SK-N-SH (cell line): ENCODE measurements around the gene ELMOD2. TPM values are rescaled to one million over a fixed set of nuclear protein-coding genes. Genes with fewer than 3 reads are reported as not detected.

Experiments
- CTCF ChIA-PET: fragments of 300-600, 350-600 bp; formaldehyde crosslinking; extraction: SDS; loops from one replicate; lab custom pipeline; 2021; lab: Yijun Ruan, JAX
- POLR2A ChIA-PET: fragments of 350-600 bp; sonication (Branson Sonifier 250); formaldehyde crosslinking; extraction: SDS; loops from one replicate; lab custom pipeline; 2020; ENCODE audit warnings: antibody characterized with exemption, inconsistent platforms; lab: Yijun Ruan, JAX
- DNase-seq: peaks from one replicate; pipeline ENCODE4 v3.0.0; 2012
- H2AFZ ChIP-seq: fragments of 200-600 bp; sonication (generic); 2 replicates; pipeline ENCODE4 v1.8.1; 2016; ENCODE audit warnings: antibody characterized with exemption, mild to moderate bottlenecking, low read depth
- H3F3A ChIP-seq: fragments of 200-600 bp; sonication (generic); replicated peaks from 2 replicates; pipeline ENCODE3; 2016; ENCODE audit warnings: antibody characterized with exemption, mild to moderate bottlenecking; ENCODE audit not compliant: insufficient read depth
- H3K27ac ChIP-seq, 2 experiments: fragments of 200-500 bp in 1 of 2; fragments of 200-600 bp in 1 of 2; sonication (Bioruptor generic) in 1 of 2; sonication (generic), shearing (Covaris generic) in 1 of 2; 2 replicates each; pipeline versions ENCODE4 v1.5.1 to v1.6.1; 2014 to 2016; ENCODE audit warnings: low read depth in 2 of 2, inconsistent platforms in 1 of 2, low read length in 1 of 2, mild to moderate bottlenecking in 1 of 2, mixed read lengths in 1 of 2
- H3K27me3 ChIP-seq: fragments of 200-600 bp; sonication (generic), shearing (Covaris generic); 2 replicates; pipeline ENCODE4 v1.6.1; 2016; ENCODE audit warnings: mixed run types; ENCODE audit not compliant: insufficient read depth
- H3K36me3 ChIP-seq, 2 experiments: fragments of 200-500 bp in 1 of 2; fragments of 200-600 bp in 1 of 2; sonication (Bioruptor generic) in 1 of 2; sonication (generic) in 1 of 2; replicated peaks in 1 of 2; 2 replicates each; pipeline versions ENCODE3 to v1.5.1; 2014 to 2016; ENCODE audit warnings: low read length in 1 of 2, mild to moderate bottlenecking in 1 of 2; ENCODE audit not compliant: insufficient read depth in 2 of 2, control insufficient read depth in 1 of 2
- H3K4me1 ChIP-seq, 2 experiments: fragments of 200-500 bp in 1 of 2; fragments of 200-600 bp in 1 of 2; sonication (Bioruptor generic) in 1 of 2; sonication (generic), shearing (Covaris generic) in 1 of 2; 2 replicates each; pipeline versions ENCODE4 v1.5.1 to v1.6.1; 2014 to 2016; ENCODE audit warnings: low read depth in 1 of 2, low read length in 1 of 2, mixed run types in 1 of 2; ENCODE audit not compliant: insufficient read depth in 2 of 2, control insufficient read depth in 1 of 2
- H3K4me2 ChIP-seq: fragments of 200-600 bp; sonication (generic), shearing (Covaris generic); 2 replicates; pipeline ENCODE4 v1.6.1; 2017; ENCODE audit warnings: mixed run types
- H3K4me3 ChIP-seq, 2 experiments: fragments of 200-500 bp in 1 of 2; fragments of 200-600 bp in 1 of 2; sonication (Bioruptor generic) in 1 of 2; sonication (generic), shearing (Covaris generic) in 1 of 2; 2 replicates each; pipeline versions ENCODE4 v1.5.1 to v1.8.1; 2014 to 2016; ENCODE audit warnings: low read depth in 2 of 2, inconsistent platforms in 1 of 2, low read length in 1 of 2, mild to moderate bottlenecking in 1 of 2, mixed read lengths in 1 of 2, moderate library complexity in 1 of 2
- H3K79me2 ChIP-seq: fragments of 200-600 bp; sonication (generic); 2 replicates; pipeline ENCODE4 v1.8.1; 2017; ENCODE audit warnings: mild to moderate bottlenecking; ENCODE audit not compliant: insufficient read depth
- H3K9ac ChIP-seq: fragments of 200-600 bp; sonication (generic); 2 replicates; pipeline ENCODE4 v1.6.1; 2017; ENCODE audit warnings: mixed run types
- H3K9me2 ChIP-seq: fragments of 200-600 bp; sonication (generic); 2 replicates; pipeline ENCODE4 v1.6.1; 2017; ENCODE audit warnings: mixed run types
- H3K9me3 ChIP-seq: fragments of 200-600 bp; sonication (generic); 2 replicates; pipeline ENCODE4 v1.6.1; 2017; ENCODE audit warnings: mixed run types, mild to moderate bottlenecking, moderate library complexity
- H4K20me1 ChIP-seq: fragments of 200-600 bp; sonication (generic); 2 replicates; pipeline ENCODE4 v1.6.1; 2017; ENCODE audit warnings: mild to moderate bottlenecking, mixed run types; ENCODE audit not compliant: insufficient read depth
- ELF1 ChIP-seq: IDR thresholded peaks from 2 replicates; pipeline ENCODE4 v1.4.0; 2012
- EP300 ChIP-seq, 2 experiments: IDR thresholded peaks; 2 replicates each; pipeline versions ENCODE4 v1.4.0 to v1.6.1; 2012; ENCODE audit warnings: borderline replicate concordance in 1 of 2, low read depth in 1 of 2, low read length in 1 of 2
- FOXJ3 ChIP-seq: sonication (generic); formaldehyde crosslinking; IDR thresholded peaks from 2 replicates; pipeline ENCODE4 v1.5.1; 2020; ENCODE audit warnings: mild to moderate bottlenecking, missing genetic modification reagents
- GABPA ChIP-seq: IDR thresholded peaks from 2 replicates; pipeline ENCODE4 v1.4.0; 2012; ENCODE audit warnings: low read depth, mild to moderate bottlenecking
- JUND ChIP-seq: IDR thresholded peaks from 2 replicates; pipeline ENCODE4 v1.4.0; 2012
- MEF2A ChIP-seq: IDR thresholded peaks from 2 replicates; pipeline ENCODE4 v1.4.0; 2012; ENCODE audit warnings: low read depth, borderline replicate concordance
- NFIC ChIP-seq: IDR thresholded peaks from 2 replicates; pipeline ENCODE4 v1.4.0; 2012; ENCODE audit warnings: borderline replicate concordance
- NRF1 ChIP-seq: IDR thresholded peaks from 2 replicates; pipeline ENCODE4 v1.6.1; 2012; ENCODE audit warnings: low read depth, mild to moderate bottlenecking, low read length
- PBX3 ChIP-seq: IDR thresholded peaks from 2 replicates; pipeline ENCODE4; 2012
- POLR2AphosphoS5 ChIP-seq: IDR thresholded peaks from 2 replicates; pipeline ENCODE4 v1.6.1; 2012; ENCODE audit warnings: low read depth, low read length
- RAD21 ChIP-seq: IDR thresholded peaks from 2 replicates; pipeline ENCODE4 v1.6.1; 2012; ENCODE audit warnings: mild to moderate bottlenecking, low read length
- RCOR1 ChIP-seq: fragments of 150-350 bp; IDR thresholded peaks from 2 replicates; pipeline ENCODE4 v1.6.1; 2017; ENCODE audit warnings: antibody characterized with exemption, low read length
- RXRA ChIP-seq: IDR thresholded peaks from 2 replicates; pipeline ENCODE4 v1.4.0; 2012; ENCODE audit warnings: low read depth, mild to moderate bottlenecking, borderline replicate concordance
- SMC3 ChIP-seq: IDR thresholded peaks from 2 replicates; pipeline ENCODE4 v1.6.1; 2012; ENCODE audit warnings: low read depth, low read length, improper control_type of control experiment
- TAF1 ChIP-seq: IDR thresholded peaks from 2 replicates; pipeline ENCODE4 v1.6.1; 2012; ENCODE audit warnings: low read depth, mild to moderate bottlenecking, low read length, moderate library complexity, borderline replicate concordance
- TCF12 ChIP-seq: IDR thresholded peaks from 2 replicates; pipeline ENCODE4 v1.4.0; 2012
- TEAD4 ChIP-seq: IDR thresholded peaks from 2 replicates; pipeline ENCODE4 v1.4.0; 2012; ENCODE audit warnings: mild to moderate bottlenecking, borderline replicate concordance; ENCODE audit not compliant: insufficient read depth
- USF1 ChIP-seq: IDR thresholded peaks from 2 replicates; pipeline ENCODE4 v1.4.0; 2012; ENCODE audit warnings: low read depth, borderline replicate concordance
- USF2 ChIP-seq: fragments of 150-350 bp; IDR thresholded peaks from 2 replicates; pipeline ENCODE4 v1.6.1; 2017; ENCODE audit warnings: antibody characterized with exemption, low read length, low read depth, borderline replicate concordance
- YY1 ChIP-seq: IDR thresholded peaks from 2 replicates; pipeline ENCODE4 v1.4.0; 2012; ENCODE audit warnings: low read depth, mild to moderate bottlenecking
- WGBS: methylation state at CpG from one replicate; pipeline ENCODE4 v1.1.6; 2017; ENCODE audit warnings: low lambda C conversion rate; 5-methylcytosine and 5-hydroxymethylcytosine counted together
- polyA plus RNA-seq, 3 experiments: library from polyadenylated mRNA; depleted of rRNA; stranded (reverse); fragments of >200 nt; gene quantifications; 2 replicates each; pipeline ENCODE4 v1.2.3, GENCODE V29; 2012
- TF ChIP-seq, protein P1 (sequence below): IDR thresholded peaks from 2 replicates; pipeline ENCODE4 v1.4.0; 2012; ENCODE audit warnings: low read depth
- TF ChIP-seq, protein P2 (sequence below): IDR thresholded peaks from 2 replicates; pipeline ENCODE4 v1.4.0; 2012; ENCODE audit warnings: low read depth, borderline replicate concordance

Gene ELMOD2
- polyA plus RNA-seq, 1 of the 3 experiments (the other 2 are of a cell fraction), result 5.0 TPM

DNA sequence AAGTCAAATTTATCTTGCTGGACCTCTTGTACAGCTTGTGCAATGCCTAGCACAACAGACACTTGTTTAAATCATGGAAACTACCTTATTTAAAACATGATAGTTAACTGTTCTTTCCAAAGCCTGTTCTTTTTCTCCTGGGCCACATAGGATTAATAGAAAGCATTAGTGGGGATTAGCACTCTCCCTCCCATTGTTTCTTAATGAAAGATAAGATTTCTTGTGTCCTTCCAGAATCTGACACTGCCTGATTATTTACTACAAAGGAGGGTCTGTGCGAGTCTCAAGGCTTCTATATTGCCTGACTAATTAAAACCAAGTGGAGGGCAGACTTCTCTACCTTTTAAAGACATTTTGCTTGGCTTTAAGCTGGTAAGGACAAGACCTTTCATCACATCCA is 8.5 kb upstream of the ELMOD2 start:
- H2AFZ ChIP-seq, result no peak overlapping the region
- 0% methylated on average over 1 of the region's 1 CpG for WGBS
- no peak overlapping the region for H3K4me3 ChIP-seq
- no peaks in the 10 kb centered on the region for H3K79me2 ChIP-seq
- ChIA-PET CTCF (interaction anchor here (1.4 kb wide), 1 partner anchor 88 kb away, joined by 4 read pairs; the partner anchor contains the start of gene CLGN), POLR2A (no interaction called here)
- H3F3A ChIP-seq, result no peaks in the 10 kb centered on the region
- H4K20me1 ChIP-seq, result no peaks in the 10 kb centered on the region
- H3K36me3 ChIP-seq, result no peaks in the 10 kb centered on the region
- H3K27ac ChIP-seq, result no peak overlapping the region
- no peaks in the 10 kb centered on the region for H3K27me3 ChIP-seq
- DNase-seq, result no peak
- no peak overlapping the region for H3K9ac ChIP-seq
- no peak overlapping the region for H3K4me2 ChIP-seq
- no peaks in the 10 kb centered on the region for H3K9me3 ChIP-seq
- no peaks in the 10 kb centered on the region for H3K9me2 ChIP-seq
- H3K4me1 ChIP-seq, result no peaks in the 10 kb centered on the region
- TF ChIP-seq TAF1, result no peak
- TF ChIP-seq RXRA, result no peak
- no peak for TF ChIP-seq JUND
- TF ChIP-seq PBX3, result no peak
- TF ChIP-seq FOXJ3, result no peak
- no peak for TF ChIP-seq NFIC
- no peak for TF ChIP-seq USF2
- no peak for TF ChIP-seq RCOR1
- TF ChIP-seq MEF2A, result no peak
- no peak for TF ChIP-seq TCF12

- Histone ChIP-seq H3K9ac (no peak overlapping the region), H3K27ac (no peak overlapping the region), H3K9me2 (no peaks in the 10 kb centered on the region), H4K20me1 (no peaks in the 10 kb centered on the region), H3K9me3 (0 out of 2 replicates have a peak, but pooled peaks cover 4% of the 10 kb centered on the region), H3K27me3 (no peaks in the 10 kb centered on the region), H3K4me2 (peak overlapping the region; percentile 59; the same call in 1 of the 2 replicates), H3K79me2 (peaks cover 40% of the 10 kb centered on the region), H3F3A (no peaks in the 10 kb centered on the region), H3K36me3 (peaks cover 23 to 25% of the 10 kb centered on the region in 2 experiments), H2AFZ (peak overlapping the region; percentile 77), H3K4me1 (peaks cover 8 to 9% of the 10 kb centered on the region in 2 experiments; a peak in 3 of 4 replicates), H3K4me3 (peak overlapping the region; percentile 35 to 82)
- DNase-seq, result no peak
- ChIA-PET CTCF (interaction anchor here (0.6 to 2.3 kb wide), 18 partner anchors 9 to 610 kb away, joined by 3 to 13 read pairs (median 3); partner anchors contain the start of gene RNF150), POLR2A (interaction anchor here (0.7 to 1.7 kb wide), 5 partner anchors 96 to 769 kb away, joined by 3 to 13 read pairs (median 4); partner anchors contain the start of genes CLGN, SCOC and TBC1D9)
- no peak for TF ChIP-seq YY1
- TF ChIP-seq, protein P1, sequence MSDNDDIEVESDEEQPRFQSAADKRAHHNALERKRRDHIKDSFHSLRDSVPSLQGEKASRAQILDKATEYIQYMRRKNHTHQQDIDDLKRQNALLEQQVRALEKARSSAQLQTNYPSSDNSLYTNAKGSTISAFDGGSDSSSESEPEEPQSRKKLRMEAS, result no peak
- TF ChIP-seq POLR2AphosphoS5, result no peak
- TF ChIP-seq PBX3, result no peak
- TF ChIP-seq JUND, result no peak
- no peak for TF ChIP-seq ELF1
- TF ChIP-seq TEAD4, result no peak
- TF ChIP-seq TCF12, result no peak
- TF ChIP-seq NRF1, result no peak
- TF ChIP-seq RAD21, result no peak
- TF ChIP-seq RXRA, result no peak
- no peak for TF ChIP-seq TAF1
- TF ChIP-seq, protein P2, sequence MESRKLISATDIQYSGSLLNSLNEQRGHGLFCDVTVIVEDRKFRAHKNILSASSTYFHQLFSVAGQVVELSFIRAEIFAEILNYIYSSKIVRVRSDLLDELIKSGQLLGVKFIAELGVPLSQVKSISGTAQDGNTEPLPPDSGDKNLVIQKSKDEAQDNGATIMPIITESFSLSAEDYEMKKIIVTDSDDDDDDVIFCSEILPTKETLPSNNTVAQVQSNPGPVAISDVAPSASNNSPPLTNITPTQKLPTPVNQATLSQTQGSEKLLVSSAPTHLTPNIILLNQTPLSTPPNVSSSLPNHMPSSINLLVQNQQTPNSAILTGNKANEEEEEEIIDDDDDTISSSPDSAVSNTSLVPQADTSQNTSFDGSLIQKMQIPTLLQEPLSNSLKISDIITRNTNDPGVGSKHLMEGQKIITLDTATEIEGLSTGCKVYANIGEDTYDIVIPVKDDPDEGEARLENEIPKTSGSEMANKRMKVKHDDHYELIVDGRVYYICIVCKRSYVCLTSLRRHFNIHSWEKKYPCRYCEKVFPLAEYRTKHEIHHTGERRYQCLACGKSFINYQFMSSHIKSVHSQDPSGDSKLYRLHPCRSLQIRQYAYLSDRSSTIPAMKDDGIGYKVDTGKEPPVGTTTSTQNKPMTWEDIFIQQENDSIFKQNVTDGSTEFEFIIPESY, result no peak
- TF ChIP-seq EP300 (IDR thresholded peaks at IDR 0.05; ENCODE audit: borderline replicate concordance in 1 of 2, low read depth in 1 of 2, low read length in 1 of 2), result no peak
- TF ChIP-seq USF1, result no peak
- no peak for TF ChIP-seq SMC3
- TF ChIP-seq GABPA, result no peak
- no peak for TF ChIP-seq NFIC
- WGBS, result 29% methylated on average over 8 of the region's 8 CpGs
Observed at GRCh38 chr4:140523370-140523856, 555 bp upstream of the ELMOD2 start.
